H1 (cell line): ENCODE results near the gene LINC00632.

Source experiments
- BACH1 ChIP-seq: IDR thresholded peaks from 2 replicates; pipeline ENCODE4 v1.6.1; 2012; ENCODE audit warnings: low read length, improper control_type of control experiment
- CTCF ChIP-seq, 3 experiments: IDR thresholded peaks; 1 replicate in 2 of 3; 2 replicates in 1 of 3; pipeline versions ENCODE4 v1.5.1 to v1.6.1; 2011; ENCODE audit warnings: low read length in 3 of 3, mild to moderate bottlenecking in 3 of 3, inconsistent platforms in 2 of 3, low read depth in 1 of 3, moderate library complexity in 1 of 3; ENCODE audit not compliant: insufficient read depth in 1 of 3; ENCODE audit errors: control extremely low read depth in 1 of 3
- POLR2AphosphoS5 ChIP-seq: IDR thresholded peaks from 2 replicates; pipeline ENCODE4 v1.6.1; 2011; ENCODE audit warnings: low read depth, low read length
- ZNF274 ChIP-seq: IDR thresholded peaks from 2 replicates; pipeline ENCODE4 v1.7.0; 2012; ENCODE audit warnings: low read length, borderline replicate concordance; ENCODE audit errors: extremely low read depth

DNA sequence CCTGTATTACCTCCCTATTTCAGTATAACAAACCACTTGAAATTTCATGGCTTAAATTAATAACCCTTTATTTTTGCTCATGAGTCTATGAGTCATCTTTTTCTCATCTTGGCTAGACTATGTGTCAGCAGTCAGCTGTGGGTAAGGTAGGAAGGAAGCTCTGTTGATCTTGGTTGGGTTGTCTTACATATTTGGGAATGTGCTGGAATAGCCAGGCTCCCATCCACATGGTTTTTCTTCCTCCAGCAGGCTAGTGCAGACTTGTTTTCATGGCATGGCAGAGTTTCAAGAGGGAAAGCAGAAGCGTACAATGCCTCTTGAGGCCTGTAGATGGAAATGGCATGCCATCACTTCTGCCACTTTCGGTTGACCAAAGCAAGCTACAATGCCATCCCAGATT lies 89.7 kb downstream of the LINC00632 start:
- TF ChIP-seq CTCF (IDR thresholded peaks at IDR 0.05; ENCODE audit: control extremely low read depth in 1 of 3, insufficient read depth in 1 of 3, low read depth in 1 of 3, low read length in 3 of 3) (peak in 1 of 3 experiments; percentile 8; a peak in 1 of 4 replicates), BACH1 (no peak), ZNF274 (no peak), POLR2AphosphoS5 (no peak)
